ENCODE results near the gene IL3RA.
"Not testable (repeated sequence)": the region's sequence is repeated elsewhere in the genome, so short reads cannot be mapped to it uniquely, and the experiment has no call there.

IL3RA gene

DNA sequence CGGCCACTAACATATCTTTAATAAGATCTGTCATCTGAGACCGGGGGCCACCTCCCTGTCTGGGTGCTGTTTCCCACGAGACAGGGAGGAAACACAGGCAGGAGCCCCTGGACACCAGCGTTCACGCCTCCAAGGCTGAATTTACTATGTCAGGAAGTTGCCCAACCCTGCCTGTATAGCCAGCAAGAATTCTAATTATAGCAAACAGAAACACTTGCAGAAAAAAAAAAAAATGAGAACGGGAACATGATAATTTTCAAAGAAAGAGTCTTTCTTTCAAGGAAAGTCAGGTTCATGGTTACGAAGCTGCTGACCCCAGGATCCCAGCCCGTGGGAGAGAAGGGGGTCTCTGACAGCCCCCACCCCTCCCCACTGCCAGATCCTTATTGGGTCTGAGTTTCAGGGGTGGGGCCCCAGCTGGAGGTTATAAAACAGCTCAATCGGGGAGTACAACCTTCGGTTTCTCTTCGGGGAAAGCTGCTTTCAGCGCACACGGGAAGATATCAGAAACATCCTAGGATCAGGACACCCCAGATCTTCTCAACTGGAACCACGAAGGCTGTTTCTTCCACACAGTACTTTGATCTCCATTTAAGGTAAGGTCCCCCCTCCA lies at the start of gene IL3RA:
IL3RA (plus strand) TSS at position 455 of the 613 bp plus-strand sequence. CDS start 4,981 bp downstream, outside the sequence.
- peak; percentile 33 for DNase-seq

DNA sequence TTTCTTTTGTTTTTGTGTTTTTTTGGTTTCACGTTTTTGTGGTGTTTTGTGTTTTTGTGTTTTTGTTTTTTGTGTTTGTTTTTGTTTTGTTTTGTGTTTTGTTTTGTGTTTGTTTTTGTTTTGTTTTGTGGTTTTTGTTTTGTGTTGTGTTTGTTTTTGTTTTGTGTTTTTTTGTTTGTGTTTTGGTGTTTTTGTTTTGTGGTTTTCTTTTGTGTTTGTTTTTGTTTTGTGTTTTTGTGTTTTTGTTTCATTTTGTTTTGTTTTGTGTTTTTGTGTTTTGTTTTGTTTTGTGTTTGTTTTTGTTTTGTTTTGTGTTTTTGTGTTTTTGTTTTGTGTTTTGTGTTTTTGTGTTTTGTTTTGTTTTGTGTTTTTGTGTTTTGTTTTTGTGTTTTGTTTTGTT lies 47.0 kb upstream of the IL3RA start:
- DNase-seq = no peak

DNA sequence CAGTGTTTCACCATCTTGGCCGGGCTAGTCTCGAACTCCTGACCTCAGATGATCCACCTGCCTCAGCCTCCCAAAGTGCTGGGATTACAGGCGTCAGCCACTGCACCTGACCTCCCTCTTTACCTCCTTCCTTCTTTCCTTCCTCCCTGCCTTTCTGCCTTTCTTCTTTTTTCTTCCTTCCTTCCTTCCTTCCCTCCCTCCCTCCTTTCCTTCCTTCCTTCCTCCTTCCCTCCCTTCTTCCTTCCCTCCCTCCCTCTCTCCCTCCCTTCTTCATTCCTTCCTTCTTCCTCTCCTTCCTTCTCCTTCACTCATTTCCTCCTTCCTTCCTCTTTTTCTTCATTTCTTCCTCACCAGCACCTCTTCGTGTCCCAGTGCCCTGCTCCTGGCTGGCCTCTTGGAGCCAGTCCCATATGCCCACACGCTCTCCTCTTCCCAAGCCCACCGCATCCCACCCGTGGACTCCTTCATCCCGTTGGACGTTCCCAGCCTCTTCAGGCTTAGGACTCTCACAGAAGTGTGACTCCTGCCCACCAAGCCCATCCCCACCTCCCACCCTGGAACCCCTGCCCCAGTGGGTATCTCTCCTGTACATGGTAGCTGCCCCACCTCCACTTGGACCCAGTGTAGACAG lies 45.4 kb upstream of the IL3RA start:
- no peak for DNase-seq

DNA sequence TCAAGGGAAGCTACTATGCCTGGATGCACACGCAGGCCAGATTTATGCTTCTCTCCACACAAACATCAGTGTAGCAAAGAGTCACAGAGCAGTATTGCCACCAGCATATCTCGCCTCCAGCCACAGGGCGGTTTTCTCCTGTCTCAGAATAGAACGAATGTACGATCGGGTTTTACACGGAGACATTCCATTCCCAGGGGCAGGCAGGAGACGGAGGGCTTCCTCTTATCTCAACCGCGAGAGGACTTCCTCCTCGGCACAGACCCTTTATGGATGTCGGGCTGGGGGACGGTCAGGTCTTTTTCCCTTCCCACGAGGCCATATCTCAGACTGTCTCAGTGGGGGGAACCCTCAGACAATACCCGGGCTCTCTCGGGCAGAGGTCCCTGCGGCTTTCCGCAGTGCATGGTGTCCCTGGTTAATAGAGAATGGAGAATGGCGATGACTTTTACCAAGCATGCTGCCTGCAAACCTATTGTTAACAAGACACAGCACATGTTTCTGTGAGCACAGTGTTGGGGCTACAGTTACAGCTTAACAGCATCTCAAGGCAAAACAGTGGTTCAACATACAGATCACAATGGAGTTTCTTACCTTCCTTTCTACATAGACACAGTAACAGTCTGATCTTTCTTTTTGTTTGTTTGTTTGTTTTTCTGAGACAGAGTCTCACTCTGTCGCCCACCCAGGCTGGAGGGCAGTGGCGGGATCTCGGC lies 43.9 kb upstream of the IL3RA start:
- DNase-seq = no peak

DNA sequence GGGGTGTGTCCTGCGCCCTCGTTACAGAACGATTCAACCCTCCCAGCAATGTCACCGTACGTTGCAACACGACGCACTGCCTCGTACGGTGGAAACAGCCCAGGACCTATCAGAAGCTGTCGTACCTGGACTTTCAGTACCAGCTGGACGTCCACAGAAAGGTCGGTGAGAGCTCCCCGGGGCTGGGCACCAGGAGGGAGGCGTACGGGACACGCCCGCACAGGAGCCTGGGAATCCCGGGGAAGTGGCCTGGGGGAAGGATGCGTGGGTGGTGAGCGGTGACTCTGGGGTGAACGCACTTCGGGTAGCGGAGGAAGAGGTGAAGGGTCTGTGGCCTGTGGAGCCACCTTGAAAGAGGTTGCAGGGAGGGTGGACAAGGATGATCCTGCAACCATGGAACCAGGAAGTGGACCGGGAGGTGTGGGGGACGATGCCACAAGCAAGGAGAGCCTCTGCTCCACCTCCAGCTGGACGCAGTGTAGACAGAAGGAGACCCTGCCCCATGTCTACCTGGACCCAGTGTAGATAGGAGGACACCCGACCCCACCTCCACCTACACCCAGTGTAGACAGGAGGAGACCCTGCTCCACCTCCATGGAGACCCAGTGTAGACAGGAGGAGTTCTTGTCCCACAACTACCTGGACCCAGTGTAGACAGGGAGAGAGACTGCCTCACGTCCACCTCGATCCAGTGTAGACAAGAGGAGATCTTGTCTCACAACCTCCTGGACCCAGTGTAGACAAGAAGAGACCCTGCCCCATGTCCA lies 42.1 kb upstream of the IL3RA start:
- no peak for DNase-seq

DNA sequence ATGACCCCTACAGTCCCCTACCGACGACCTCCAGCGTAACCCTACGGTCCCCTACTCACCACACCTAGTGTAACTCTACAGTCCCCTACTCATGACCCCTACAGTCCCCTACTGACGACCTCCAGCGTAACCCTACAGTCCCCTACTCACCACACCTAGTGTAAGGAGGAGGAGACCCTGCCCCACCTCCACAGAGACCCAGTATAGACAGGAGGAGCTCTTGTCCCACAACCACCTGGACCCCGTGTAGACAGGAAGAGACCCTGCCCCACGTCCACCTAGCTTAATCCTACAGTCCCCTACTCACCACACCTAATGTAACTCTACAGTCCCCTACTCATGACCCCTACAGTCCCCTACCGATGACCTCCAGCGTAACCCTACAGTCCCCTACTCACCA lies 41.0 kb upstream of the IL3RA start:
- DNase-seq = no peak

DNA sequence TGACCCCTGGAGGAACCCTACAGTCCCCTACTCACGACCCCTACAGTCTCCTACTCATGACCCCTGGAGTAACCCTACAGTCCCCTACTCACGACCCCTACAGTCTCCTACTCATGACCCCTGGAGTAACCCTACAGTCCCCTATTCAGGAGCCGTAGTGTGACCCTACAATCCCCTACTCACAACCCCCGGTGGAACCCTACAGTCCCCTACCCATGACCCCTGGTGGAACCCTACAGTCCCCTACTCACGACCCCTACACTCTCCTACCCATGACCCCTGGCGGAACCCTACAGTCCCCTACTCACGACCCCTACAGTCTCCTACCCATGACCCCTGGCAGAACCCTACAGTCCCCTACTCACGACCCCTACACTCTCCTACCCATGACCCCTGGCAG lies 39.0 kb upstream of the IL3RA start:
- not testable (repeated sequence) for DNase-seq

DNA sequence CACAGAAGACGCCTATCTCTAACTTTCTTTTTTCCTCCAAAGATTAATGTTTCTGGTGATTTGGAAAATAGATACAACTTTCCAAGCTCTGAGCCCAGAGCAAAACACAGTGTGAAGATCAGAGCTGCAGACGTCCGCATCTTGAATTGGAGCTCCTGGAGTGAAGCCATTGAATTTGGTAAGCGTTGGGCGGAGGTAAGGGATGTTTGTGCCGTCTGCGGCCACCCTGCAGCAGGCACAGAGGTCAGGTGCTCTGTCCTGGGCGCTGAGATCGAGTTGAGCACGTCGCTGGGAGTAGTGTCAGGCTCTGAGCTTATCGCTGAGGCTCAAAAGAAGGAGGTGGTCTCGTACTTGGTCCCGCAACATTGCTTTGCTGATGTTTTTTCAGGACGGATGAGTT lies 36.1 kb upstream of the IL3RA start:
- DNase-seq = no peak

DNA sequence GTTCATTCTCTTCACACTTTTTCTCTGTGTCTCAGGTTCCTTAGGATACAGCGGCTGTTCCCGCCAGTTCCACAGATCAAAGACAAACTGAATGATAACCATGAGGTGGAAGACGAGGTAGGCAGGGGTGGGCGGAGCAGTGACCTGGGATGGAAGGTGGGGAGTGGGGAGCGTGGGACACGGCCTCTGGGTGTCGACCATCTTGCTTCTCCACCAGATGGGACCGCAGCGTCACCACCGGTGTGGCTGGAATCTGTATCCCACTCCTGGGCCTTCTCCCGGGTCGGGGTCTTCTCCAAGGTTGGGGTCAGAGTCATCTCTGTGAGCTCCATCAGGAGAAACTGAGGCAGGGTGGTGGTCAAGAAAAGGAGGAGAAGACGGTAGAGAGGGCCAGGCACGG lies 31.2 kb upstream of the IL3RA start:
- no peak for DNase-seq

DNA sequence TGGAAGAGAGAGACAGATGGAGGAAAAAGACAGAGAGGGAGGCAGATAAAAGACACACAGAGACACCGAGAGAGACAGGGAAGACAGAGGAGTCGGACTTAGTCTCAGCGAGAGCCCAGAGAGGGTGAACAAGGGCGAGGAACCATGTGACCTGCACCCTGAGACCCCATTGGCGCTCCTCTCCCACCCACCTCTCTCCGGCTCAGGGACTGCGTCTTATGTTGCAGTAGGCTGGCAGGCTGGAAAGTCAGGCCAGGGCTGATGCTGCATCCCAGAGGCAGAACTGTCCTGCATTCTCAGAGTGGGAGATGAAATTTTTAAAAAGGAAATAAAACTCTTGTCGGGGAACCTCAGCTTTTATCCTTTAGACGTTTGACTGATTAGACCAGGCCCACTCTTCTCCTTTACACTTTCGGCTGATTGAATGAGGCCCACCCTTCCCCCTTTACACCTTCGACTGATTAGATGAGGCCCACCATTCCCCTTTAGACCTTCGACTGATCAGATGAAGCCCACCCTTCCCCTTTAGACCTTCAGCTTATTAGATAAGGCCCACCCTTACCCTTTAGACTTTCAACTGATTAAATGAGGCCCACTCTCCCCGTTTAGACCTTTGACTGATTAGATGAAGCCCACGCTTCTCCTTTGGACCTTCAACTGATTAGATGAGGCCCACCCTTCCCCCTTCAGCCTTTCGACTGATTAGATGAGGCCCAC lies 29.5 kb upstream of the IL3RA start:
- no peak for DNase-seq

DNA sequence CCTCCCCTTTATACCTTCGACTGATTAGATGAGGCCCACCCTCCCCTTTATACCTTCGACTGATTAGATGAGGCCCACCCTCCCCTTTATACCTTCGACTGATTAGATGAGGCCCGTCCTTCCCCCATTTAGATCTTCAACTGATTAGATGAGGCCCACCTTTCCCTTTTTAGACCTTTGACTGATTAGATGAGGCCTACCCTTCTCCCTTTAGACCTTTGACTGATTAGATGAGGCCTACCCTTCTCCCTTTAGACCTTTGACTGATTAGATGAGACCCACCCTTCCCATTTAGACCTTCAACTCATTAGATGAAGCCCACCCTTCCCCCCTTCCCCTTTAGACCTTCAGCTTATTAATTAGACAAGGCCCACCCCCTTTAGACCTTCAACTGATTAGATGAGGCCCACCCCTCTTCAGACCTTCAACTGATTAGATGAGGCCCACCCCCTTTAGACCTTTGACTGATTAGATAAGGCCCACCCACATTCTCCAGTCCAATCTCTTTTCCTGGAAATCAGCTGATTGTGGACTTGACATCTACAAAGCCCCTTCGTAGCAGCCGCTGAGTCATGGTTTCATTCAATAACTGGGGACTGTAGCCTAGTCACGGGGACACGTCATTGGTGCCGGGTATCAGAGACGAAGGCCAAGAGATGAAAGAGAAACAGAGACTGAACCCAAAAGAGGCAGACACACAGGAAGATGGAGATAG lies 28.8 kb upstream of the IL3RA start:
- DNase-seq = no peak

DNA sequence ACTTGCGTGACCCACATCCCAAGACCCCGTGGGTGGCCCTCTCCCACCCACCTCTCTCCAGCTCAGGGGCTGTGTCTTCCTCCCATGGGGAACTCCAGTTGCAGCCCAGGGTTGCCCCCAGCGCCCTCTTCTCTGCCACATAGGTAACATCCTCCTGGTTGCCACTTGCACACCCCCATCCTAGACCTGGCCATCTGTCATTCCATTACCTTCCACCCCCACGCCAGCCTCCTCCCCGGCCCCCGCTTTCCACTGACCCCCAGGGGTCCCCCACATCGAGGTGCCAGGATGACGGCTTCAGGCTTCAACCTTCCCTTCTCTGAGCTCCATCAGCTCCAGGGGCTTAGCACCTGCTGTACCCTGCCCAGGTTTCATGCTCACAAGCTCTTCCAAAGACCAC lies 28.1 kb upstream of the IL3RA start:
- no peak for DNase-seq

DNA sequence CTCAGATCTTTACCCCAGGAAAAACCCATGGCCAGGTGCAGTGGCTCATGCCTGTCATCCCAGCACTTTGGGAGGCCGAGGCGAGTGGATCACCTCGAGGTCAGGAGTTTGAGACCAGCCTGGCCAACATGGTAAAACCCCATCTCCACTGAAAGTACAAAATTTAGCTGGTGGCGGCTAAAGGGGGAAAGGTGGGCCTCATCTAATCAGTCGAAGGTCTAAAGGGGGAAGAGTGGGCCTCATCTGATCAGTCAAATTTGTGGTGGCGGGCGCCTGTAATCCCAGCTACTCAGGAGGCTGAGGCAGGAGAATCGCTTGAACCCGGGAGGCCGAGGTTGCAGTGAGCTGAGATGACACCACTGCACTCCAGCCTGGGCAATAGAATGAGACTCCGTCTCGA lies 27.7 kb upstream of the IL3RA start:
- not testable (repeated sequence) for DNase-seq

DNA sequence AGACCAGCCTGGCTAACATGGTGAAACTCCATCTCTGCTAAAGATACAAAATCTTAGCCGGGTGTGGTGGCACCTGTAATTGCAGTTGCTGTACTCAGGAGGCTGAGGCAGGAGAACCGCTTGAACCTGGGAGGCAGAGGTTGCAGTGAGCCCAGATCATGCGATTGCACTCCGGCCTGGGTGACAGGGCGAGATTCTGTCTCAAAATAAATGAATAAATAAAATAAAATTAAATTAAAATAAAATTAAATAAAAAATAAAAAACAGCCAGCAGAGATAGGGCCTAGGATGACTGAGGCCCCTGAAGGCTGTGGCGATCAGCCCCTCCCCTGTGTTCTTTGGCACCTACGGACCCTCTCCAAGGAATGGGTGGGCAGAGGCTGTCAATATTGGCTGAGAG lies 22.8 kb upstream of the IL3RA start:
- no peak for DNase-seq

DNA sequence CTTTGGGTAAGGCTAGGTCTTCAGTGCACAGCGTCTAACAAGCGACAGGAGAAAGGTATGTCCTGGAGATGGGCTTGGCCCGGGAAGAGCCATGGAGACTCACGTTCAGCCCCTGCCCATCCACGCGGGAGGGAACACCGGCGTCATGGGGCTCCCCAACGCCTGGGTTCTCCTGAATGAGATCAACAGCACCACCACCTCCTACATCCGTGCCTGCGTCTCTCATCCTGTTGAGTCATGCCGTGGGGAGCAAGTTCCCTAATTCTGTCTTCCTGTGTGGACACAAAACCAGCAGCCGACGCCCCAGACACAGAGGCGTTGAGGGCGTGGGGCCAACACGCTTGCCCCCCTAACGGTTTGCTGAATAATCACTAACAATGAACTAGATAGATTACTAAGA lies 20.1 kb upstream of the IL3RA start:
- peak; percentile 34 for DNase-seq

DNA sequence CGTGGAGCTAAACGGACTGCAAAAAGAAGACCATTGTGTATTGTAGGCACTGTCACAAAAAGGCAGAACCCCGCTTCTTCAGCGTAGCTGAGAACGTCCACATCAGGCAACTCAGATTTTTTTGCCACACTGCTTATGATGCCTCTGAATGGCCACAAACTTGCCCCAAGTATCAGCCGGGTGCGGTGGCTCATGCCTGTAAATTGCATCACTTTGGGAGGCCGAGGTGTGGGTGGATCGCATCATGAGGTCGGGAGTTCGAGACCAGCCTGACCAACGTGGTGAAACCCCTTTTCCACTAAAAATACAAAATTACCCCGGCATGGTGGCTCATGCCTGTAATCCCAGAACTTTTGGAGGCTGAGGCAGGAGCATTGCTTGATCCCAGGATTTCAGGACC lies 14.9 kb upstream of the IL3RA start:
- DNase-seq = no peak

DNA sequence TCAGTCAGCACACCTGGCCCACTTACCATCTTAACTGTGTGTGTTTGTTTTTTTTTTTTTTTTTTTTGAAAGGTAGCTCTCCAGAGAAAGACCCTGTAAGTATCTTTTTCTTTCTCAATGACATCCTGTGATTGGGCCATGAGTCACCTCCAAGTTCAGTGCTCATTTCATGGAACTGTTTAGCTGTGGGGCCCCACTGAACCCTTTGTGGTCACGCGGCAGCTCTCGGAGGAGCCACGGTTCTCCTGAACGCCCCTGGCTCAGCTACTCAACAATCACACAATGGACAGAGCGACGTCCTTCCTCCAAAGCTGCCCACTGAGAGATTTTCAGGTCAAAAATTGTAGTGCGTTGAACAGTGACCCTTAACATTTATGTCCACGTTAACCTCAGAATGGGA lies 14.2 kb upstream of the IL3RA start:
- no peak for DNase-seq

DNA sequence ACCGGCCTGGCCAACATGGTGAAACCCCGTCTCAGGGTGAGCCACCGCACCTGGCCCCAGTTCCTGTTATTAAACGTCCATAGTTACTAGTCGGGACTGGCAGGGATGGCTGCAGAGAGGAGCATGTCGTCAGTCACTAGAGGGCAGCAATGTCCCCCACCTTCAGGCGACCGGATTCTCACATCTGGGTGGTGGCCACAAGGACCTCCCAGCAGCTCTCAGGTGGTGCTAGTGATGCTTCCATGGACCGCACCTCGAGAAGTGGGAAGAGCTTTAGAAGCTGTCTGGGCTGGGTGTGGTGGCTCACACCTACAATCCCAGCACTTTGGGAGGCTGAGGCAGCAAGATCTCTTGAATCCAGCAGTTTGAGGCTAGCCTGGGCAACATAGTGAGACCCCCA lies 13.3 kb upstream of the IL3RA start:
- DNase-seq = peak; percentile 61

DNA sequence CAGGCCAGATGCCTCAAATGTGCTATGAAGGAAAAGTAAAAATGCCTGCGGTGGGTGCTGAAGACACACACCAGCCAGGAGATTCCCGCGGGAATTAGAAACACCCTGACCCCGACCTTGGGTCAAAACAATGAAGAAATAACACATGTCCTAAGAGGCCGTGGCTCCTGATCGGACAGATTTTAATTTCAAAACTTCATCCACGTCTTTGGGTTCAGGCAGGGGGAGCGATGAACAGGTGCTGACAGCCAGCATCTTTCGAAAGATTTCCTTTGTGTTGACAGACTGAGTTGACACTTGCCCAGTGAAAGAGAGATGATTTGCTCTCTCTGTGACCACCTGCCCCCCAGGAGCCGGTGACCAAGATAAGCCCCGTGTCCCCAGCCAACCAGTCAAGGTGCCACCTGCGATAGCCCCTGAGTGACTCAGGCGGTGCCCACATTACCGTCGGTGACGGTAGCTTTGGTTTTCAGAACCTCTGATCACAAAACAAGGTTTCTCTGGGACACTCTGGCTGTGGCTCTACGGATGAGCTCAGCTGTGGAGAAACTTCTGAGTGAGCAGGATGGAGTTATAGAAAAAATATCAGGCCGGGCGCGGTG lies 11.0 kb upstream of the IL3RA start:
- no peak for DNase-seq

DNA sequence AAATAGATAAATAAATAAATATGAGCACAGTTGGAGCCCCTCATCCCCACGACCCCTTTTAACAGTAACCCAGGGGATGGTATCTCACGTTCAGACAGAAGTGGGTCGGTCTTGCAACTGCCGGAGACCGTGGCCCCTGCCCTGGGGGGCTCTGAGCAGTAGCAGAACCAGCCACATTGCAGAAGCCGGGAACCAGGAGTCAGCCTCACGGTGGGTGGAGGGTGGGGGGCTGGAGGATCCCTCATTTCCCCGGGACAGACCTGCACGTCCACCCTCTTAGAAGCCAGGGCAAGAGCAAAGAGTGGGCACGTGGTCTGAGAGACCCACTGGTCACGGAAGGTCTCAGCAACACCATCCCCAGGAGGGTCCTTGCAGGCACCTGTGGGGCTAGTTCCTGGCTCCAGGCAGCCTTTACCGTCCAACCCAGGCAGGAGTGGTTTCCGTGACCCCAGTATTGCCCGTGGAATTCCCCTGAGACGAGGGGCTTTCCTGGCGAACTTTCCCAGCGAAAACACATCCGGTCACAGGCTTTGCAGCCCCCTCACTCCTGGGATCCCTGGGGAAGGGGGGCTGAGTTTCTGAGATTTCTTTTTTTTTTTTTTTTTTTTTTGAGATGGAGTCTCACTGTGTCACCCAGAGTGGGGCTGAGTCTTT lies 8.8 kb upstream of the IL3RA start:
- DNase-seq = no peak

DNA sequence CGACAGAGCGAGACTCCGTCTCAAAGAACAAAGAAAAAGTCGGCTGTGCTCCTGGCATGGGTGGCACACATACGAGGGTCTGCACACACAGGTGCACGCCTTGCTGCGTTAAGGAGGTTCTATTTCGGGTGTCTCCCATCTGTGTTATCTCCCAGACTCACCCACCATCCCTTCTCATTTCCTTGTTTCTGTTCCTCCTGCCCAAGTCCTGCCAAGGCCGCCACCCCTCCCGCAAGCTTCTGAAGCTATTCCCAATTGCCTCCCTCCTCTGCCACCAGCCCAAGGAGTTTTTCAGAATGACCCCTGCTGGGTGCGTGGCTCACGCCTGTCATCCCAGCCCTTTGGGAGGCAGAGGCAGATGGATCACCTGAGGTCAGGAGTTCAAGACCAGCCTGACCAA lies 6.0 kb upstream of the IL3RA start:
- DNase-seq = no peak
